HepG2 (cell line): ENCODE measurements around the gene CTCF. TPM values are rescaled to one million over a fixed set of nuclear protein-coding genes. Genes with fewer than 3 reads are reported as not detected.
A peak's percentile ranks its signal among the peaks of the same experiment; 100 is the strongest.

Experiments
- ATAC-seq: fragments of 200-7000 bp; cut with Tn5 transposase; 3 replicates; pipeline ENCODE4 v1.9.1; 2020; ENCODE audit warnings: mild to moderate bottlenecking, moderate library complexity
- BruUV-seq: library from RNA; stranded (reverse); fragments of 400-500 nt; replicated peaks from 2 replicates; lab custom pipeline; 2021; lab: Mats Ljungman, UMichigan
- CTCF ChIA-PET: fragments of 300-600 bp; formaldehyde crosslinking; extraction: SDS; loops from one replicate; lab custom pipeline; 2021; ENCODE audit warnings: low total read pairs, inconsistent platforms, low intra/inter-chr PET ratio; lab: Yijun Ruan, JAX
- POLR2A ChIA-PET: fragments of 350-600 bp; sonication (Branson Sonifier 250); formaldehyde crosslinking; loops from one replicate; lab custom pipeline; 2020; ENCODE audit warnings: antibody characterized with exemption, inconsistent platforms; lab: Yijun Ruan, JAX
- DNase-seq: peaks from one replicate; pipeline ENCODE4 v3.0.0-alpha.2; 2015; ENCODE audit warnings: low spot score
- FAIRE-seq: peaks from 3 replicates; lab custom pipeline; 2011; peaks lifted over from hg19 to GRCh38; lab: Jason Lieb, UNC
- H2AFZ ChIP-seq: one replicate; pipeline ENCODE4 v1.6.1; 2011; ENCODE audit warnings: low read length, inconsistent platforms
- H3K27ac ChIP-seq: fragments of 300-600 bp; 3 replicates; pipeline ENCODE4 v1.8.0; 2011; ENCODE audit warnings: mixed run types, mild to moderate bottlenecking, mixed read lengths, low read length, inconsistent platforms; ENCODE audit not compliant: insufficient read depth; ENCODE audit errors: extremely low read length
- H3K27me3 ChIP-seq, 2 experiments: fragments of 200-600 bp in 1 of 2; 2 replicates in 1 of 2; 3 replicates in 1 of 2; pipeline versions ENCODE4 v1.6.0 to v1.8.0; 2011; ENCODE audit warnings: low read length in 2 of 2, mild to moderate bottlenecking in 2 of 2, moderate library complexity in 2 of 2, inconsistent platforms in 1 of 2; ENCODE audit not compliant: insufficient read depth in 2 of 2, control insufficient read depth in 1 of 2
- H3K36me3 ChIP-seq, 2 experiments: fragments of 200-600 bp in 1 of 2; replicated peaks in 1 of 2; 2 replicates in 1 of 2; 3 replicates in 1 of 2; pipeline versions ENCODE4 v1.5.1 to v1.8.0; 2011; ENCODE audit warnings: low read length in 2 of 2, inconsistent platforms in 1 of 2; ENCODE audit not compliant: insufficient read depth in 2 of 2, control insufficient read depth in 1 of 2
- H3K4me1 ChIP-seq: 2 replicates; pipeline ENCODE4 v1.5.1; 2012; ENCODE audit warnings: low read length, inconsistent platforms; ENCODE audit not compliant: insufficient read depth
- H3K4me2 ChIP-seq: 2 replicates; pipeline ENCODE4 v1.6.0; 2011; ENCODE audit warnings: low read depth, low read length, inconsistent platforms
- H3K4me3 ChIP-seq, 3 experiments: fragments of 200-600 bp in 1 of 3; sonication (generic), shearing (Covaris generic) in 1 of 3; replicated peaks in 1 of 3; 2 replicates each; pipeline ENCODE4 v1.5.1; 2011 to 2016; ENCODE audit warnings: low read length in 3 of 3, inconsistent platforms in 2 of 3, low read depth in 2 of 3, mild to moderate bottlenecking in 2 of 3, control low read depth in 1 of 3, mixed read lengths in 1 of 3; ENCODE audit not compliant: insufficient read depth in 1 of 3
- H3K79me2 ChIP-seq: one replicate; pipeline ENCODE4 v1.6.1; 2011; ENCODE audit warnings: low read length, inconsistent platforms; ENCODE audit not compliant: insufficient read depth
- H3K9ac ChIP-seq: 2 replicates; pipeline ENCODE4 v1.6.0; 2011; ENCODE audit warnings: mild to moderate bottlenecking, low read depth, low read length, inconsistent platforms; ENCODE audit not compliant: insufficient read depth
- H3K9me3 ChIP-seq: 2 replicates; pipeline ENCODE4 v1.5.1; 2012; ENCODE audit warnings: mild to moderate bottlenecking, low read length
- H4K20me1 ChIP-seq: 2 replicates; pipeline ENCODE4 v1.6.0; 2011; ENCODE audit warnings: inconsistent platforms, mild to moderate bottlenecking, low read length, moderate library complexity; ENCODE audit not compliant: insufficient read depth
- ATF7 ChIP-seq, 2 experiments: fragments of 450-650 bp in 1 of 2; sonication (generic) in 1 of 2; formaldehyde crosslinking in 1 of 2; IDR thresholded peaks; 2 replicates each; pipeline versions ENCODE4 v1.4.0 to v1.6.1; 2016 to 2020; ENCODE audit warnings: antibody characterized with exemption in 1 of 2, mild to moderate bottlenecking in 1 of 2, missing genetic modification reagents in 1 of 2
- NCOA2 ChIP-seq: sonication (generic); formaldehyde crosslinking; IDR thresholded peaks from 2 replicates; pipeline ENCODE4 v1.8.0; 2022; ENCODE audit warnings: inconsistent platforms
- PLRG1 ChIP-seq: fragments of 450-650 bp; conservative IDR thresholded peaks from 2 replicates; pipeline ENCODE4 v1.6.1; 2016
- RBM22 ChIP-seq: fragments of 200-400 bp; formaldehyde crosslinking; optimal IDR thresholded peaks from 2 replicates; pipeline ENCODE3; 2017; ENCODE audit warnings: mild to moderate bottlenecking, low read length, moderate library complexity
- ZNF143 ChIP-seq: sonication (generic); formaldehyde crosslinking; IDR thresholded peaks from 2 replicates; pipeline ENCODE4 v1.4.0; 2020; ENCODE audit warnings: missing genetic modification reagents
- ZNF275 ChIP-seq: sonication (generic); formaldehyde crosslinking; IDR thresholded peaks from 2 replicates; pipeline ENCODE4 v1.8.0; 2022; ENCODE audit warnings: missing genetic modification reagents, mild to moderate bottlenecking, inconsistent platforms, borderline replicate concordance
- ZNF703 ChIP-seq: sonication (generic); formaldehyde crosslinking; IDR thresholded peaks from 2 replicates; pipeline ENCODE4 v1.5.1; 2020; ENCODE audit warnings: missing genetic modification reagents, mild to moderate bottlenecking, moderate library complexity, borderline replicate concordance
- WGBS: methylation state at CpG from one replicate; pipeline ENCODE4 v1.1.6; 2017; ENCODE audit warnings: low lambda C conversion rate; 5-methylcytosine and 5-hydroxymethylcytosine counted together
- in situ Hi-C: cut with HindIII; loops from 2 replicates; pipeline ENCODE4 v1.10.0; 2017; ENCODE audit warnings: low pct_unique_long_range_greater_than_20kb; ENCODE audit not compliant: extremely low pct_ligation_motif_present
- intact Hi-C: fragments of 100-400 bp; cut with micrococcal nuclease; formaldehyde crosslinking; loops from one replicate; pipeline ENCODE4 v1.10.0; 2022; ENCODE audit not compliant: unreplicated experiment
- polyA plus RNA-seq, 8 experiments: library from polyadenylated mRNA; depleted of rRNA in 3 of 8; stranded (reverse) in 7 of 8; unstranded in 1 of 8; fragments of >200 nt; fragmentation: Illumina TruSeq in 4 of 8; extraction: Trizol in 4 of 8; gene quantifications; 2 replicates each; pipeline versions ENCODE4 v1.2.1 to v1.2.3, GENCODE V29; 2011 to 2016; ENCODE audit warnings: low read depth in 4 of 8, missing spikeins in 1 of 8, mixed read lengths in 1 of 8; ENCODE audit not compliant: insufficient read depth in 1 of 8
- total RNA-seq, 5 experiments: library from RNA; depleted of rRNA; stranded (reverse); fragments of >200 nt; fragmentation: Illumina TruSeq; extraction: Trizol; gene quantifications; 2 replicates each; pipeline ENCODE4 v1.2.3, GENCODE V29; 2016; ENCODE audit warnings: low read depth in 1 of 5

The CTCF gene
- total and polyA plus RNA-seq, 2 of the 13 experiments (the other 11 are each of a cell fraction or from before 2014, with no cell fraction given): 19.5 to 37.5 TPM

- CTCF ChIA-PET: no interaction called here
- Histone ChIP-seq H3K79me2 (no peaks in the 10 kb centered on the region), H4K20me1 (no peaks in the 10 kb centered on the region), H3K4me2 (no peak overlapping the region)
- ATAC-seq: no peak
- in situ Hi-C loops: no loop called here
- FAIRE-seq: no peak
- TF ChIP-seq ZNF703 (CRISPR knock-in tag) (no peak), RBM22 (peak; percentile 30), PLRG1 (no peak), NCOA2 (CRISPR knock-in tag) (no peak), ZNF275 (CRISPR knock-in tag) (no peak), ATF7 (IDR thresholded peaks at IDR 0.05) (0 out of 2 replicates have a peak, but pooled peaks have one; percentile 5), ATF7 (CRISPR knock-in tag; IDR thresholded peaks at IDR 0.05) (no peak), ZNF143 (CRISPR knock-in tag) (no peak)
- TF ChIP-seq, all 625 proteins: peak for 2
- H3K27ac ChIP-seq: no peak overlapping the region
- POLR2A ChIA-PET: no interaction called here
- no peak for DNase-seq
- 0 out of 2 replicates have a peak, but pooled peaks cover 5% of the 10 kb centered on the region for H3K4me1 ChIP-seq
- no peaks in the 10 kb centered on the region for H3K9me3 ChIP-seq
- no peak overlapping the region for H2AFZ ChIP-seq
- H3K4me3 ChIP-seq: no peak overlapping the region
- H3K36me3 ChIP-seq: peaks cover 3 to 8% of the 10 kb centered on the region in 2 experiments; a peak in 4 of 5 replicates
- no TSS peak for BruUV-seq
- intact Hi-C loops: no loop called here
- no peak overlapping the region for H3K9ac ChIP-seq
- WGBS: 100% methylated on average over 1 of the region's 1 CpG
- no peaks in the 10 kb centered on the region for H3K27me3 ChIP-seq
Measured at GRCh38 chr16:67677712-67678111, 115.4 kb downstream of the CTCF start.
